ENCODE data around the gene DAB1.

- TF ChIP-seq CTCF (IDR thresholded peaks at IDR 0.05), result no peak
- no peak for TF ChIP-seq EZH2 (IDR thresholded peaks at IDR 0.05)
- no peak for TF ChIP-seq EZH2phosphoT487 (IDR thresholded peaks at IDR 0.05)
These were observed 408.8 kb downstream of the DAB1 start for GRCh38 chr1:57015071-57015470.

Data from neural progenitor cell (in vitro differentiated cells).